OCI-LY1 (cell line): ENCODE measurements around the gene STAT5B.

Source experiments
- EZH2 ChIP-seq: fragments of 200-600 bp; sonication (generic), shearing (Covaris generic); IDR thresholded peaks from 2 replicates; pipeline ENCODE4 v1.8.0; 2017; ENCODE audit warnings: borderline replicate concordance, mixed run types, mild to moderate bottlenecking, antibody characterized with exemption, low read length, moderate library complexity, mixed read lengths
- TF ChIP-seq, protein P1 (sequence below): fragments of 200-600 bp; sonication (generic), shearing (Covaris generic); IDR thresholded peaks from 2 replicates; pipeline ENCODE4 v1.5.1; 2017; ENCODE audit warnings: mild to moderate bottlenecking, antibody characterized with exemption, low read length, moderate library complexity, mixed read lengths

- TF ChIP-seq, protein P1, sequence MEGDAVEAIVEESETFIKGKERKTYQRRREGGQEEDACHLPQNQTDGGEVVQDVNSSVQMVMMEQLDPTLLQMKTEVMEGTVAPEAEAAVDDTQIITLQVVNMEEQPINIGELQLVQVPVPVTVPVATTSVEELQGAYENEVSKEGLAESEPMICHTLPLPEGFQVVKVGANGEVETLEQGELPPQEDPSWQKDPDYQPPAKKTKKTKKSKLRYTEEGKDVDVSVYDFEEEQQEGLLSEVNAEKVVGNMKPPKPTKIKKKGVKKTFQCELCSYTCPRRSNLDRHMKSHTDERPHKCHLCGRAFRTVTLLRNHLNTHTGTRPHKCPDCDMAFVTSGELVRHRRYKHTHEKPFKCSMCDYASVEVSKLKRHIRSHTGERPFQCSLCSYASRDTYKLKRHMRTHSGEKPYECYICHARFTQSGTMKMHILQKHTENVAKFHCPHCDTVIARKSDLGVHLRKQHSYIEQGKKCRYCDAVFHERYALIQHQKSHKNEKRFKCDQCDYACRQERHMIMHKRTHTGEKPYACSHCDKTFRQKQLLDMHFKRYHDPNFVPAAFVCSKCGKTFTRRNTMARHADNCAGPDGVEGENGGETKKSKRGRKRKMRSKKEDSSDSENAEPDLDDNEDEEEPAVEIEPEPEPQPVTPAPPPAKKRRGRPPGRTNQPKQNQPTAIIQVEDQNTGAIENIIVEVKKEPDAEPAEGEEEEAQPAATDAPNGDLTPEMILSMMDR: no peak
- no peak for TF ChIP-seq EZH2
These were observed 41.2 kb upstream of the STAT5B start for GRCh38 chr17:42317266-42317845.
